Effector CD4-positive, alpha-beta T cell (primary cell): ENCODE data around the gene TRIM10.
"Not testable (repeated sequence)": the region's sequence is repeated elsewhere in the genome, so short reads cannot be mapped to it uniquely, and the experiment has no call there.

ENCODE experiments used
- DNase-seq: peaks from one replicate; pipeline ENCODE4 v3.0.0-alpha.2; 2020

Gene TRIM10

DNA sequence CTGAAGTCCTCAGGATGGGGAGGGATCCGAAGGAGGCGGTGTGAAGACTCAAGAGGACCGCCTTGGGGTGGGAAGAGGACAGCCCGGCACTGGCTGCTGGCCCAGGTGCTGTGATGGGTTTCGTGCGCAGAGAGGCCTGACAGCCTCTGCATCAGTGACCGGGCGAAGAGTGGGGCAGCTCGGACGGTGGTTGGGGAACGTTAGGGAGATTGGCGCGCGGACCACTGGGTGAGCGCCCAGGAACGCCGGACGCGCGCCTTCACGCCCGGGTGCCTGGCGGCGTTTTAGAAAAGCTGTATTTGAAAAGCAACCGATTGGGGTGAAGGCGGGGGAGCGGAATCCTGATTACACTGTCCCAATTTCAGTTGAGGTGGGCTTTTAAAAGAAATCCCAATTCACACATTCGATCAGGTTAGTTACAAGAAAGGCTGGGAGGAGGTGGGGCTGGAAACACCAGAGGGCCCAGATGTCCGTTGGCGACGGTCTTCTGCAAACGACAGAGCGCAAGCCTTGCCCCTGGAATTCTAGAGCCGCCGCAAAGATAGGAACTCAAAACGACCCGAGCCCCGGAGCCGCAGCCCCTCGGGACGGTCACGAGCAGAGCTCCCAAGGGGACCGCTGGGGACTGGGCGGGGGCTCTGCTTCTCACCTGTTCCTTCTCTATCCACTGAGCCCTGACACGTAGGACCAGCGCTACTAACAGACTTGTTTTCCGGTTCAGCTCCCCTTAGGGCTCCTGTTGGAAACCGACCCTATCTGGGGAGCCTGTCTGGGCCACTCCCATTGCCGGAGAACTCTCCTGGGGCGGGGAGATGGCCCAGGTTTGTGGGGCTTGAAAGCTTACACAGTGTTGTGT, 33.5 kb downstream of the TRIM10 start:
- DNase-seq = no peak

DNA sequence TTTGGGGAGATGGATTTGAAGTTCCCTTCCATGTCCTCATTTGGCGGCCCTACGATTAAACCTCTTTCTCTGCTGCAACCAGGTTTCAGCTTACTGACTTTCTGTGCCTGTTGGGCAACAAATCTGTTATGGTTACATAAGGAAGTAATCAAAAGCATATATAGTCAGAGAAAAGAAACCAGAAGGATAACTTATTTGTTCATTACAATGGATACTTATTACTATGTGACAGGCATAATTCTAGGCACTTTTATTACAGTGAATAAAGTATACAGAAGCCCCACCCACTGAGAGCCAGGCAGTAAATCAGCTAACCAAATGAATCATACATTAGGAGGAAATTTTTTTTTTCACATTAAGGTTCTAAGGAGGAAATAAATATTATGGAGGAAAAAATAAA, 38.5 kb downstream of the TRIM10 start:
- DNase-seq = no peak

DNA sequence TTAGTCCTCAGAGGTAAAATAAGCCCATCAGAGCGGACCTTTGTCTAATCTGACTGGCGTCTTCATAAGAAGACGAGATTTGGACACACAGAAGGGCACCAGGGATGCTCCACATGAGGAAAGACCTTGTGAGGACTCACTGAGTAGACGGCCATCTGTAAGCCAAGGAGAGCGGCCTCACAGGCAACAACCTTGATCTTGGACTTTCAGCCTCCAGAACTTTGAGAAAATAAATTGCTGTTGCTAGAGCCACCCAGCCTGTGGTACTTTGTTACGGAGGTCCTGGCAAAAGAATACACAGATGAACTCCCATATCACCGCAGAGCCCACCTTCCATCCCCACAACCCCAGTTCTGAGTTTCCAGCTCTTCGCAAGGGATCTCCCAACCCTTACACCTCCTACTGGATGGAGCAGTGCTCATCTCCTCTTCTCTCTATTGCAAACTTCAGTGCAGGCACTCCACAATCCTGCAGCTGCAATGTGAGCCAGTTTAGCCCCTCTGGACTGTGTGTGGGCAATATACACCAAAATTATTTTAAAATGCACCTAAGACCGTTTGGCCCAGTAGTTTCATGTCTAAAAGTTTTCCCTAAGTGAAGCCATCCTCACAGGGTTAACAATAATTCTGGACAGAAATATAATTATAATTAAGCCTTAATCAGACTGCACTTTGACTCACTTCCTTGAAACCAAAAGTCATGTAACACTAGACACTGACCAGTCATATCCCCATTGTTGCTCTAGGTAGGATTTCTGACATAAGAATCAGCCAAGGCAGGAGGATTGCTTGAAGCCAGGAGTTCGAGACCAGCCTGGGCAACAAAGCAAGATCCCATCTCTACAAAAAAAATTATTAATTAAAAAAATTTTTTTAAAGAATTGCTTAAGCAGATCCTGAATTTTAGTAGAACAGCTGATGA, 39.3 kb downstream of the TRIM10 start:
- DNase-seq = no peak

DNA sequence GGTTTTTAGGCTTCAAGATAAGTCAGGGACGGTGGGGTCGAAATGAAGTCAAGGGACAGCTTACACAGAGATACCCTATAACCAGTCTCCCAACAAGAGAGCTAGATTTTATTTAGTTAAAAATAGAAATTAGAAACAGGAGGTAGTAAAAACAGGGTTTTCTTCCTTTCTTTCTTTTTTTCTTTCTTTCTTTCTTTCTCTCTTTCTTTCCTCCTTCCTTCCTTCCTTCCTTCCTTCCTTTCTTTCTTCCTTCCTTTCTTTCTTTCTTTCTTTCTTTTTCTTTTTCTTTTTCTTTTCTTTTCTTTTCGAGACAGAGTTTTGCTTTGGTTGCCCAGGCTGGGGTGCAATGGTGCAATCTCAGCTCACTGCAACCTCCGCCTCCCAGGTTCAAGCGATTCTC, 42.3 kb downstream of the TRIM10 start:
- not testable (repeated sequence) for DNase-seq

DNA sequence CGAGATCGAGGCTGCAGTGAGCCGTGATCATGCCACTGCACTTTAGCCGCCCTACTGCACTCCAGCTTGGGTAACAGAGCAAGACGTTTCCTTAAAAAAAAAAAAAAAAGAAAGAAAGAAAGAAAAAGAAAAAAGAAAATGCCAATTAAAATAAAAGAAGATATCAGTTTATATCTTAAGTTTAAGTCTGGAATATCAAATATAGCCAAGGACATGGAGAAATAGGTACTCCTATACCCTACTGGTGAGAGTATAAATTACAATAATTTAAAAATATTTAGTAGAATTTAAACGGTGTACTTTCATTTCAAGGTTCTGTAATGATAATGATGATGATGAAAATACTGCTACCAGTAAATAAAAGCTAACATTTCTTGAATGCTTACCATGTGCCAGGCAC, 44.3 kb downstream of the TRIM10 start:
- no peak for DNase-seq

DNA sequence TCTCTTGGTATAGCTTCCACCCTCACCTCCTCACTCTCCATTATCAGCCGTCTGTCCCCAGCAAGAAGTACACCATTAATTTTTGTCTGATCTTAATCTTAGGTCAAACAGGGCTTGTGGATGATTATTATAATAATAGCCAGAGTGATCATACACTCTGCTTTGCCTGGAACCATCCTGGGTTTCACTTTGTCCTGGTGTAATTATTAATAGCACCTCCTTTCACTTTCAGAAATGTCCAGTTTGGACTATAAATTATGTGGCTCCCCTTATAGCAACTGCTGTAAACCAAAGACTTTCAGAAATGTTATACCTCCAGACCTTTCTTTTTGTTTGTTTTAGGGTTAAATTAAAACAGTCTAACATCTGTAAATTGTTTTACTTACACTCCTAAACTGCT, 47.2 kb downstream of the TRIM10 start:
- no peak for DNase-seq

DNA sequence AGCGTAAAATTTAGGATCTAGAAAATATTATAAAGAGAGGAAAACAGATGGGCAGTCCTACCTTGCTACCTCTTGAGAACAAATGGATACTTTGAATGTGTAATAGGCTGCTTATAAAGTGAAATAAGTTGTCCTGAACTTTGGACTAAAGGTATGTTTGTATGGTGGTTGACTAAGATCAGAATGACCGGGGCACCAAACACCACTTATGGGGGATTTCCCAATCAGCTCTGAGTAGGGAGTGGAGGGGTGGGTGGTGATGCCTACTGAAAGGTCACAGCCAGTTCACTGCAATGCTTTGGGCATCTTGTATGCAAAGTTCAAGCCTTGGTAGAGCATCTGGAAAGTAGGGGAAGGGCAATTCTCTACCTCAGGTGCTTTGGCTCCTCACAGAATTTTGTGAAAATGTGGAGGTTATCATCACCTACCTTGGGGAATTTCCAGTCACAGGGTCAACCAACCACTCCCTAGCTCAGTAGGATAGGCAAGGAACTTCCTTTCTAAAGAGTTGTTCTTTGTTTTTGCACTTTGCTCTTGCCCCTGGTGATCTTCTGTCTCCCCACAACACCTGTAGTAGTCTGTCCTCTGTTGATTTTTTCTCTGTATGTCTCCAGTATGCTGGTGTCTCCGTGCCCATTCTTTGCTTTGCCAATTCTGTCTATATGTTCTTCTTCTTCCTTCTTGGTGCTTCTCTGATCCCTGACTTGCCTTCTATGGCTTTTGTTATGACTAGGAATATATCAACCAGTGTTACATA, 47.8 kb downstream of the TRIM10 start, which contains the start of gene TRIM31:
Gene TRIM31, minus strand, starts transcription at position 88 of the 757 bp plus-strand sequence. CDS start 285 bp downstream, outside the sequence.
- no peak for DNase-seq

DNA sequence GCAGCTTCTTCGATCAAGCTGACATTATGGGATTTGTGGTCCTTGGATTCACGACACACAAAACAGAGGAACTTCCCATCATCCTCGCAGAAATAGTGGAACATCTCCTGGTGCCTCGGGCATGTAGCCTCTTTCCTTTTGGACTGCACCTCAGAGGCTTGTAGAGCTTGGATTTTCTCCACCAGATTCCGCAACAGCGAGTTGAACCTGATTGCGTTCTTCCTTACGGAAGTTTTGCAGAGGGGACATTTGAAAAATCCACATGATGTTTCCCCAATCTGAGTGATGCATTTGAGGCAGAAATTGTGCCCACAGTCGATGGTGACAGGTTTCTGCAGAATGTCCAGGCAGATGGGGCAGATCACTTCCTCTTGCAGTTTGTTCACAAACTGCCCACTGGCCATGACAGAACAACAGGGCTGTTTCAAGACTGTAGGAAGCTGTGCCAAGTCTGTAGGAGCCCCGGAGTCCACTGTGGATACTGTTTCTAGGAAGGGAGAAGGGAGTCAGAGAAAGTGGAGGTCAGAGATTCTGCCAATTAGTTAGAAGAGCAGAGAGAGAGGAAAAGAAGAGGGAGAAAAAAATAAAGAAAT, 48.5 kb downstream of the TRIM10 start:
- DNase-seq = no peak

DNA sequence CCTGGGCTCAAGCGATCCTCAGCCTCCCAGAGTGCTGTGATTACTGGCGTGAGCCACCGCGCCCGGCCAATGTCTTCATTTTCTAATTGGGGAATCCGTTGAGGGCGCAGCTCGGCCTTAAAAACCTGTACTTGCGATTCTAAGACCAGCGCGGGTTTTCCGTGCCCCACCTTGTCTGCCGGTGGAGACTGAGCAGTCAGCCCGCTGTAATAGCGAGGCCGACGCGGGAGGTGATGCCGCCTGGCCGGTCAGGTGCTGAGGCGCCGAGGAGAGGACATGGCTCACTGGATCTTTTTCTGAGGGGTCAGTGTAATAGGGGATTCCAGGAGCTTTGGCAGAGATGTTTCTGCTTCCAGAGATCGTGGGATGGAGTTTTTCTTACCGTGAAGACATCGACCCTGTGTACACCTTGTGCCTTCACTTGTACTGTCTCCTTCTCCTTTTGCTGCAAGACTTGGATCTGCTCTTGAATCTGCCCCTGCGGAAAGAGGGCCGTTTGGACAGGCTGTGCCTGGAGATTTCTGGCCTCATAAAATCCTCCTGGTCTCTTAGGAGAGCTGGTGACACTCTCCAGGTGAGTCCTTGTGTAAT, 49.6 kb downstream of the TRIM10 start:
- no peak for DNase-seq

DNA sequence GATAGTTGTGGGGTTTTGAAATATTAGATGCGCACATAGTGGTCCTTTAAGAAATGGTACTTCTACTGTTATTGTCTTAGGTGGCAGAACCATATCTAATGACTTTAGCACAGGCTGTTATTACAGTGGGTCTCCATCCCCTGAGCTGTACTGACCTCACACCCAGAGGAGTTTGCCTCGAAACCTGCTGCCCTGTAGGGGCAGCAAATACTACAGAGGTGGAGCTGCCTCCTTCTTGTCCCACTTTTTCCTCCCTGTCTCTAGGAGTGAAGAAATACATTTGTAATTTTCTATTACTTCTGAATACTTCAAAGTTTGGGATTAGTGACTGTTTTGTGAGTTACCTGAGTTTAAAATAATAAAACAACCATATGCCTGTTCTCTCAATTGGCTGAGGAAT, 56.4 kb downstream of the TRIM10 start:
- DNase-seq = no peak

DNA sequence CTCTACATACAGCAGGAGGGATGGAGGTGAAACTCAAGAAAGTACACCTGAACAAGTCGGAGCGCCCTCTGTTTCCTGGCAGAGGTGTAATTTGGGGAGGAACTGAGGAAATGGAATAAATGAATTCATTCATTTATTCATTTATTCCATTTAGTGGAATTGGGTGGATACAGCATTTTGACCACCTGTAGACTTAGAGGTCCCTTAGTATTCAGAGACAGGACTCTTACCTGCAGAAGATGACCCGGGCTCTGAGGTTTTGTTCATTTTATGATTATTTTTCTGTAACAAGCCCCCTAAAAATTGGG, 57.2 kb downstream of the TRIM10 start:
- DNase-seq = no peak

DNA sequence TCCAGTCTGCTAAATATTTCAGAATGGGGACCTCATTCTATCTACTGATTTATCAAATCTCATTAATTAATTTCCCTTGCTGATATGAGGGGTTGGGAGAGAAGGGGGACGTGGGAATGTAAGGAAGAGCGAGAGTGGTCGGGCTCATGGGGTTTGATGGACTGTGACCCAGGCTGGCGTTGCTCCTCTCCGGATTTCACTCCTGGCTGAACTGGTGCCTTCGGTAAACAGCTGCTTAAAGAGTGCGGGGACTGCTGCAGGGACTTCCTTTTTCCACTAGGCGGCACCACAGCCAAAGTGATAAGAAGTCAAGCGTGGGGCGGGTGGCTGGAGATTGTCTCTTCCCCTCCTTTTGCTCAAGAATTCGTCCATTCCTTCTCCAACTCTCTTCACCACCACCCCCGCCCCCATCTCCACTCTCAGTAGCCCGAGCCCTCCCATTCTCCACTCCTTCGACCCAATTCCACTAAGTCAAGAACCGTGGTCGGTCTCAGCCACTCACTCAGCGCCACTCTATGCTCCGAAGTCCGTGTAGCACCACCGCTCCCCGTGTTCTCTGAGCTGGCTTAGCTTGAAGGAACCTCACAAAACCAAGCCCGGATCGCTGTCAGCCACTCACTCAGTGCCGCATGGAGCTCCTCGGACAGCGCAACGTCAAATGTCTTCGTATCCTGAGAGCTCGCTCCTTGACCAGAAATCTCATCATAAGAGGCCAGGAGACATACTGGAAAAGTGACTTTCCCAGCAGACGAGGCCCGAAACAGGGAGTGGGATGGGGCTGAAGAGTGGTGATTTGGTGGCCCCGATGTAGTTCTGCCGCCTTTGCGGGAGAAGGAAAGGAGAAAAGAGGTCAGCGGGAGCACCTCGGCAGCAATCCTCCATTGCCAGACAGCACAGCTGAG, 57.8 kb downstream of the TRIM10 start:
- DNase-seq = peak; percentile 75

DNA sequence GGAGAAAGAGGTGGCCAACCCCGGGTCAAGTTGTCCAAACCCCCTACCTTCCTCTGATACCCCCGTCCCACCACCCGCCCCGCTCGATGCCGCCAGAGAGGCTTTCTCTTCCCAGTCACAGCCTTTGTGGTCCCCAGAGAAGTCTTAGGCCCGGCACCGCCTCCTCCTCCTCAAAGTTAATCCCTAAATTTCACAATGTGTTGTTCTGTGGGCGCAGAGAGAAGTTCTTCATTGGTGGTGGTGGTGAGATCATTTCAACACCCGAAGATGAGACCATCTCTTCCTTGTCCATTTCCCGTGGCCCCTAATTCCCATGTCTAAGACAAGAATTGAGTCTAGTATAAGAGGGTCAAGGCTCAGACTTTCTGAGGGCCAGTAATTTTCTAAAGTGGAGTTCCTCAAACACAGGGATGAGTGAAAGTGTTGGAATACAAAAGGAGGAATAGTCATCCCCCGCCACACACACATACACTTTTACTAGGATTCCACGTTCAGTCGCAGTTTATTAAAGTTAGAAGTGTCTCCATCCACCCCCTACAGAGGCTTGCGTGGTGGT, 58.5 kb downstream of the TRIM10 start:
- DNase-seq = no peak
